Subcutaneous adipose tissue (tissue), 4 donors: ENCODE results near the gene UROD. TPM values are rescaled to one million over a fixed set of nuclear protein-coding genes. Genes with fewer than 3 reads are reported as not detected.

Source experiments
- total RNA-seq, 4 donors: library from RNA; depleted of rRNA; stranded (reverse); fragments of >200 nt; gene quantifications; one replicate each; pipeline ENCODE4 v1.1.0, GENCODE V29; 2016
- TF ChIP-seq, protein P1 (sequence below): fragments of 450-650 bp; IDR thresholded peaks from one replicate; pipeline ENCODE4 v1.5.1; 2016; ENCODE audit warnings: low read depth, mild to moderate bottlenecking, control low read depth, antibody characterized with exemption, moderate library complexity

UROD gene
- total RNA-seq, 4 donors from 2014 or later, result 55.8 to 93.1 (median 79.9) TPM

DNA sequence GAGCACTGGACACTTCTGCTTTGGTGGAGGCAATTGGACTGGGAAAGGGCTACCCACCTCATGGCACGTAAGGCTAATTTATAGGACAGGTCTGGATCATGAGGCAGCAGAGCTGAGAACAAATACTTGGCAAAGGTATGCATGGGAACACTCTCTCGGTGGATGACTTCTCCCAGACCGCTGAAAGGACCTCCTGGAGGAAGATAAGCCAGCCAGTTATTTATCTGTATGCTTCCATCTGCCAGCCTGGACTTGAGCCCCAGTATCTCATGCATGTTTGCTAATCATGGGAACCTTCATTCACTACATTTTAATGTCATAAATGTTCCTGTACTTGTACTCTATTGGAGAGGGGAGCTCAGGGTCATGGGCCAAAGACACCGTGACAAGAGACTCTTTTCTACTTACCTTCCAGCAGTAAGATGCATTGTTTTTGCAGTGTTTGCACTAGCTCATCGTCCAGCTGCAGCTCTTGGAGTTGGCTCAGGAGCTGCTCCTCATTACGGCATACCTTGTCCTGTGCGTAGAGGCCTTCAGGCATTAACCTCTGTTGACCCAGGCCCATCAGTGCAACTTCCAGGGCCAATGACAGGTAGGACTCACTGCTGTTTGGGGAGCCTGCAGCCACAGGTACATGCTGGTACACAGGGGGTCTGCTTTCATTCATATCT is 23.7 kb downstream of the UROD start:
- TF ChIP-seq, protein P1, sequence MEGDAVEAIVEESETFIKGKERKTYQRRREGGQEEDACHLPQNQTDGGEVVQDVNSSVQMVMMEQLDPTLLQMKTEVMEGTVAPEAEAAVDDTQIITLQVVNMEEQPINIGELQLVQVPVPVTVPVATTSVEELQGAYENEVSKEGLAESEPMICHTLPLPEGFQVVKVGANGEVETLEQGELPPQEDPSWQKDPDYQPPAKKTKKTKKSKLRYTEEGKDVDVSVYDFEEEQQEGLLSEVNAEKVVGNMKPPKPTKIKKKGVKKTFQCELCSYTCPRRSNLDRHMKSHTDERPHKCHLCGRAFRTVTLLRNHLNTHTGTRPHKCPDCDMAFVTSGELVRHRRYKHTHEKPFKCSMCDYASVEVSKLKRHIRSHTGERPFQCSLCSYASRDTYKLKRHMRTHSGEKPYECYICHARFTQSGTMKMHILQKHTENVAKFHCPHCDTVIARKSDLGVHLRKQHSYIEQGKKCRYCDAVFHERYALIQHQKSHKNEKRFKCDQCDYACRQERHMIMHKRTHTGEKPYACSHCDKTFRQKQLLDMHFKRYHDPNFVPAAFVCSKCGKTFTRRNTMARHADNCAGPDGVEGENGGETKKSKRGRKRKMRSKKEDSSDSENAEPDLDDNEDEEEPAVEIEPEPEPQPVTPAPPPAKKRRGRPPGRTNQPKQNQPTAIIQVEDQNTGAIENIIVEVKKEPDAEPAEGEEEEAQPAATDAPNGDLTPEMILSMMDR, result no peak

DNA sequence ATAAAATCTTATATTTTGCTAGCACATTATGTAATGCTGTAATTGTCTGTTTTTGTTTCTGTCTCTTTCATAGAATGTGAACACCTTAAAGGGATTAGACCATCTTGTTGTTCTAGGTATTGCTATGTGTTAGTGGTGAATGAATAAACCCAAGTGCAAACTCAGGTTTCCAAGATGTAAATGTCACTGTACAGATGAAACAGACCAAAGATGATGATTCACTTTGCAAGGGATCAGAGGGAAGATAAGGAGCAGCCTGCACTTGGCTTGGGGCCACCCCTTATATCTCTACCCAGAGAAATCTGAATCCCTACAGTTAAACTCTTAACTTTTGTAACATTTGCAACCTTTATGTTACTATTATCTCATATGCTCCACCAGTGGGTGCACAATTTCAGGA is 25.4 kb downstream of the UROD start:
- TF ChIP-seq, protein P1, result no peak

DNA sequence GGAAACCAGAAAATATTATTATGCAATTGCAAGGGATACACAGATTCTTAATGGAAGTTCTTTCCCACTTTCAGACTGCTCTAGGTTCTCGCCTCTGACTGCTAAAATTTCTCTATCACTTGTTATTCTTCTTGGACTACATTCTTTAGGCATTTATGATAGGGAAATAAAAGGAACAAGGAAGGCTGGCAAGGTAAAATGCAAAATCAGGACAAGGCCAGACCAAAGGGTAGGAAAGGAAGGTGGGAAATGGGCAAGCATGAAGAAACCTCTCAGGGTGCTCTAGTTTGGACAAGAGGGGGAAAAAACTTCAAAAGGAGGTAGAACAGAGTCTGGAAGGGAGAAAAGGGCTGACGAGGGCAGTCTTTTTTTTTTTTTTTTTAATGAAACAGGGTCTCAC is 26.2 kb downstream of the UROD start:
- TF ChIP-seq, protein P1, result no peak

DNA sequence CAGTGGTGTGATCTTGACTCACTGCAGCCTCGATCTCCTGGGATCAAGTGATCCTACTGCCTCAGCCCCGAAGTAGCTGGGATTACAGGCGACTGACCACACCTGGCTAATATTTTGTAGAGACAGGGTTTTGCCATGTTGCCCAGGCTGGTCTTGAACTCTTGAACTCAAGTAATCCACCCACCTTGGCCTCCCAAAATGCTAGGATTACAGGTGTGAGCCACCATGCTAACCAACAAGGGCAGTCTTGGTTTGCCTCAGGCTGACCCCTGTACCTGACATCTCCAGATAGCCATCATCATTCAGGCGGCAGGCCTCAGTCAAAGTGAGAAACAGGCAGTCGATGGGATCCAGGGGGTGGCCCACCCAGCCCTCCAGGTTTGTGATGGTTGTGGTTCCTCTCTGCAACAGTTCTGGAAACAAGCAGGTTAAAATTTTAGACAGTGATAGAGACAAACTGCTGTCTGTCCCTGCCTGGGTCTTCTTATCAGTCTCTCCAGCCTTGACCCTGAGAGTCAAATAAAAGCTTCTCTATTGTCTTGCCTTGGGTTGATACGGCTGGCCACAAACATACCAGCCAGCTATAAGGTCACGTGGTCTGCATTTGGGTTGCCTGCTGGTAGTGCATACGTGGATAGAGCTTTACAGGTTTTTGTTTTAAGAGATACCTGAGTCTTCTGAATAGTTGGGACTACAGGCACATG is 26.8 kb downstream of the UROD start:
- TF ChIP-seq, protein P1, result no peak

DNA sequence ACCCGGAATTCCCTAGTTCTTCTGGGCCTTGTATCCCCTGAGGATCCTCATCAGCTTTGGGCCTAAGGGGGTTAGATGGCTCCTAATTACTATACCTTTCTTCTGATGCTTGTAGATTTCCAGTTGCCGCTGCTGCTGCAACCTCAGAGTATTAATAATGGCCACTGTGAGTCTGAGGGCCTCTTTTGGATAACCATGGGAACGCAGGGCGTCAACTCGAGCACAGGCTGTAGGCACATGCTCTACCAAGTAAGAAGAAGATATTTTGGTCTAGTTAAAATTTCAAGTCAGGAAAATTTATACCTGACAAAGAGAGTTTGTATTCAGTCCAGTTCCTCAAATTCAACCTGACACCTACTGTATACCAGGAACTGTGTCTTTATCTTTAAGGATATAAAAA is 28.2 kb downstream of the UROD start:
- TF ChIP-seq, protein P1, result no peak

DNA sequence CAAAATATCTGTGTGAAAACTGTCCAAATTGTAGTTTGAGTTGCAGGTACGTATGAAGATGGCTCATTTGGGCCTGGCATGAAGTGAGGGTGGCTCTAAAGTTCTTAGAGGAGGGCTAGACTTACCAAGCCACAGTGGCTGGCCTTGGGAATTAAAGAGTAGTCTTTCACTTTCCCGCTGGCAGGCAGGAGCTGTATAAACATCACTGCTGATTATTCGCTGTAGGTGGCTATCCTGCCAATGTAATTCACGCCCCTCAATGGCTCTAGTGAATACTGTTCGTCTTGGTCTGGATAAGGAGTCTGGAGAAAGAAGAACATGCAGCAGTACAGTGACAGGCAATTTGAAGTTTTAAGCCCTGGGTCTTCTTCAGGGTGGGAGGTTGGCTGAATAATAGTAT is 31.0 kb downstream of the UROD start:
- TF ChIP-seq, protein P1, result no peak

DNA sequence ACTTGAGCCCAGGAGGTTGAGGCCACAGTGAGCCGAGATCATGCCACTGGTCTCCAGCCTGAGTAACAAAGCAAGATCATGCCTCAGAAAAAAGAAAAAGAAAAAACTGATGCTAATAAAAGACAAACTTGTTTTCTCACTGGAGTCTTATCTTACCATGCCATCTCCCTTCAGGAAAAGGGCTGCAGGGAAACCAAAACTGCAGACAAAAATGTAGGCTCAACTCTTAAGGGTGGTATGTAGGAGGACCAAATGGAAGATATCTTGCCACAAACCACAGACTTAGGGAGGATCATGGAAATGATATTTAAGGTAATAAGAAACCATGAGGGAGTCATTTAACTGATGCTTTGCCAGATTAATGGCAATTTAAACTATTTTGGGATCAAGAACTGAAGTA is 32.9 kb downstream of the UROD start:
- TF ChIP-seq, protein P1, result no peak
